ENCODE results near the gene ATXN10. TPM values are rescaled to one million over a fixed set of nuclear protein-coding genes. Genes with fewer than 3 reads are reported as not detected.

The ATXN10 gene
- total and polyA plus RNA-seq, 2 of the 8 experiments (the other 6 are each of a cell fraction or from before 2014, with no cell fraction given) = 134 to 210 TPM

GRCh38 chr22:45857519-45857918 is 185.9 kb downstream of the ATXN10 start (continued):
- TF ChIP-seq EP300 (IDR thresholded peaks at IDR 0.05; ENCODE audit: borderline replicate concordance in 1 of 2, low read depth in 2 of 2, low read length in 2 of 2) (no peak), TAF1 (IDR thresholded peaks at IDR 0.05; ENCODE audit: low read depth, low read length) (no peak), GABPA (IDR thresholded peaks at IDR 0.05; ENCODE audit: borderline replicate concordance, insufficient read depth, low read length) (no peak), TAF7 (optimal IDR thresholded peaks at IDR 0.05; ENCODE audit: borderline replicate concordance, low read depth, low read length) (no peak), RXRA (IDR thresholded peaks at IDR 0.05; ENCODE audit: insufficient read depth, low read depth, low read length) (no peak), CTCF (IDR thresholded peaks at IDR 0.05; ENCODE audit: control extremely low read depth in 1 of 3, insufficient read depth in 1 of 3, low read depth in 1 of 3, low read length in 3 of 3) (no peak), NRF1 (IDR thresholded peaks at IDR 0.05; ENCODE audit: low read depth, low read length) (no peak), ZNF274 (IDR thresholded peaks at IDR 0.05; ENCODE audit: borderline replicate concordance, extremely low read depth, low read length) (no peak)
- TF ChIP-seq, protein P1, sequence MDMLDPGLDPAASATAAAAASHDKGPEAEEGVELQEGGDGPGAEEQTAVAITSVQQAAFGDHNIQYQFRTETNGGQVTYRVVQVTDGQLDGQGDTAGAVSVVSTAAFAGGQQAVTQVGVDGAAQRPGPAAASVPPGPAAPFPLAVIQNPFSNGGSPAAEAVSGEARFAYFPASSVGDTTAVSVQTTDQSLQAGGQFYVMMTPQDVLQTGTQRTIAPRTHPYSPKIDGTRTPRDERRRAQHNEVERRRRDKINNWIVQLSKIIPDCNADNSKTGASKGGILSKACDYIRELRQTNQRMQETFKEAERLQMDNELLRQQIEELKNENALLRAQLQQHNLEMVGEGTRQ (IDR thresholded peaks at IDR 0.05; ENCODE audit: low read length) = no peak

All from H1 (cell line).